H9 (cell line): ENCODE results near the gene YAF2. TPM values are rescaled to one million over a fixed set of nuclear protein-coding genes. Genes with fewer than 3 reads are reported as not detected.

Experiments
- DNase-seq: peaks from one replicate; pipeline ENCODE4 v3.0.0-alpha.2; 2017
- H2AFZ ChIP-seq: one replicate; pipeline ENCODE4 v1.6.1; 2013; ENCODE audit warnings: mild to moderate bottlenecking, low read length, control low read depth, moderate library complexity
- H2AK5ac ChIP-seq: 2 replicates; pipeline ENCODE4 v1.6.1; 2013; ENCODE audit warnings: low read length, control low read depth, mixed read lengths; ENCODE audit not compliant: insufficient read length
- H2BK120ac ChIP-seq: one replicate; pipeline ENCODE4 v1.6.1; 2013; ENCODE audit warnings: low read depth, mild to moderate bottlenecking, low read length, control low read depth, inconsistent platforms; ENCODE audit not compliant: poor library complexity, severe bottlenecking
- H2BK12ac ChIP-seq: 2 replicates; pipeline ENCODE4 v1.6.1; 2013; ENCODE audit warnings: low read length, control low read depth, mixed read lengths, low read depth; ENCODE audit not compliant: insufficient read length
- H2BK15ac ChIP-seq: 2 replicates; pipeline ENCODE4 v1.6.1; 2013; ENCODE audit warnings: low read depth, low read length, control low read depth
- H2BK20ac ChIP-seq: one replicate; pipeline ENCODE4 v1.6.1; 2013; ENCODE audit warnings: low read depth, mild to moderate bottlenecking, low read length, control low read depth, inconsistent platforms; ENCODE audit not compliant: poor library complexity, severe bottlenecking
- H2BK5ac ChIP-seq: 2 replicates; pipeline ENCODE4 v1.6.1; 2013; ENCODE audit warnings: low read length, control low read depth, mixed read lengths; ENCODE audit not compliant: insufficient read length
- H3K14ac ChIP-seq: 2 replicates; pipeline ENCODE4 v1.6.1; 2013; ENCODE audit warnings: low read length, control low read depth; ENCODE audit not compliant: insufficient read depth
- H3K18ac ChIP-seq: 2 replicates; pipeline ENCODE4 v1.6.1; 2013; ENCODE audit warnings: low read depth, mild to moderate bottlenecking, mixed read lengths, low read length, control low read depth; ENCODE audit not compliant: insufficient read length
- H3K23ac ChIP-seq: 2 replicates; pipeline ENCODE4 v1.6.1; 2013; ENCODE audit warnings: low read length, control low read depth, mixed read lengths, low read depth; ENCODE audit not compliant: insufficient read length
- H3K23me2 ChIP-seq: 2 replicates; pipeline ENCODE4 v1.6.1; 2013; ENCODE audit warnings: low read depth, mild to moderate bottlenecking, mixed read lengths, low read length, control low read depth; ENCODE audit not compliant: insufficient read length, poor library complexity, severe bottlenecking
- H3K27ac ChIP-seq: 2 replicates; pipeline ENCODE4 v1.5.1; 2013; ENCODE audit warnings: low read length, control low read depth, mixed read lengths, low read depth; ENCODE audit not compliant: insufficient read length
- H3K27me3 ChIP-seq: 2 replicates; pipeline ENCODE4 v1.6.1; 2013; ENCODE audit warnings: low read length, control low read depth, inconsistent platforms; ENCODE audit not compliant: insufficient read depth
- H3K4ac ChIP-seq: 2 replicates; pipeline ENCODE4 v1.6.1; 2013; ENCODE audit warnings: low read depth, mild to moderate bottlenecking, control low read depth, inconsistent platforms, low read length, moderate library complexity
- H3K4me1 ChIP-seq: 2 replicates; pipeline ENCODE4 v1.6.1; 2013; ENCODE audit warnings: low read length, control low read depth, inconsistent platforms; ENCODE audit not compliant: insufficient read depth
- H3K4me2 ChIP-seq: 2 replicates; pipeline ENCODE4 v1.6.1; 2013; ENCODE audit warnings: low read length, control low read depth, mixed read lengths; ENCODE audit not compliant: insufficient read length, insufficient read depth
- H3K56ac ChIP-seq: 2 replicates; pipeline ENCODE4 v1.6.1; 2013; ENCODE audit warnings: low read depth, mild to moderate bottlenecking, mixed read lengths, low read length, control low read depth; ENCODE audit not compliant: insufficient read length
- H3K79me1 ChIP-seq: 2 replicates; pipeline ENCODE4 v1.6.1; 2013; ENCODE audit warnings: low read depth, mild to moderate bottlenecking, moderate library complexity, low read length, control low read depth, inconsistent platforms; ENCODE audit not compliant: insufficient read depth, poor library complexity, severe bottlenecking
- H3K79me2 ChIP-seq: 2 replicates; pipeline ENCODE4 v1.6.1; 2013; ENCODE audit warnings: low read length, control low read depth, inconsistent platforms; ENCODE audit not compliant: insufficient read depth
- H3K9ac ChIP-seq: 2 replicates; pipeline ENCODE4 v1.6.1; 2013; ENCODE audit warnings: low read length, control low read depth, mixed read lengths; ENCODE audit not compliant: insufficient read length; ENCODE audit errors: extremely low read depth
- H3K9me3 ChIP-seq: one replicate; pipeline ENCODE4 v1.6.1; 2013; ENCODE audit warnings: low read depth, low read length, inconsistent platforms; ENCODE audit not compliant: control insufficient read depth
- H3T11ph ChIP-seq: one replicate; pipeline ENCODE4 v1.6.1; 2013; ENCODE audit warnings: mild to moderate bottlenecking, low read length, control low read depth, inconsistent platforms
- H4K20me1 ChIP-seq: one replicate; pipeline ENCODE4 v1.6.1; 2013; ENCODE audit not compliant: control insufficient read depth, insufficient read length, insufficient read depth
- H4K5ac ChIP-seq: 2 replicates; pipeline ENCODE4 v1.6.1; 2013; ENCODE audit warnings: low read depth, mild to moderate bottlenecking, mixed read lengths, low read length, control low read depth; ENCODE audit not compliant: insufficient read length
- H4K8ac ChIP-seq: replicated peaks from 2 replicates; pipeline ENCODE4 v1.6.1; 2013; ENCODE audit warnings: low read length, control low read depth, mixed read lengths, low read depth; ENCODE audit not compliant: insufficient read length
- H4K91ac ChIP-seq: 2 replicates; pipeline ENCODE4 v1.6.1; 2013; ENCODE audit warnings: low read depth, mild to moderate bottlenecking, moderate library complexity, mixed read lengths, low read length, control low read depth; ENCODE audit not compliant: insufficient read length
- H3K27ac Mint-ChIP-seq, 3 experiments: 2 replicates in 2 of 3; 3 replicates in 1 of 3; pipeline ENCODE4 v1.8.0; 2020 to 2021; ENCODE audit warnings: mixed read lengths in 3 of 3, mild to moderate bottlenecking in 1 of 3, moderate library complexity in 1 of 3
- H3K27me3 Mint-ChIP-seq: 2 replicates; pipeline ENCODE4 v1.8.0; 2021; ENCODE audit warnings: low read depth, mild to moderate bottlenecking, moderate library complexity, mixed read lengths
- H3K36me3 Mint-ChIP-seq, 3 experiments: 2 replicates in 2 of 3; 3 replicates in 1 of 3; pipeline ENCODE4 v1.8.0; 2020 to 2021; ENCODE audit warnings: low read depth in 3 of 3, mixed read lengths in 3 of 3; ENCODE audit not compliant: insufficient read depth in 1 of 3
- H3K4me1 Mint-ChIP-seq, 2 experiments: 2 replicates each; pipeline ENCODE4 v1.8.0; 2020; ENCODE audit warnings: mixed read lengths in 2 of 2
- H3K4me3 Mint-ChIP-seq, 2 experiments: 2 replicates in 1 of 2; 3 replicates in 1 of 2; pipeline ENCODE4 v1.8.0; 2020 to 2021; ENCODE audit warnings: mild to moderate bottlenecking in 2 of 2, mixed read lengths in 2 of 2, moderate library complexity in 1 of 2
- H3K9me3 Mint-ChIP-seq, 2 experiments: 2 replicates in 1 of 2; 3 replicates in 1 of 2; pipeline ENCODE4 v1.8.0; 2020; ENCODE audit warnings: mild to moderate bottlenecking in 2 of 2, mixed read lengths in 2 of 2, moderate library complexity in 1 of 2
- CTCF ChIP-seq: fragments of 200-600 bp; sonication (generic); conservative IDR thresholded peaks from 3 replicates; pipeline ENCODE4 v1.8.0; 2021; ENCODE audit warnings: antibody characterized with exemption, mild to moderate bottlenecking
- WGBS: extraction: QIAGEN DNeasy Blood & Tissue Kit; methylation state at CpG from one replicate; pipeline ENCODE4 v1.1.7; 2013; ENCODE audit warnings: missing lambda C conversion rate, low lambda C conversion rate, mixed read lengths; ENCODE audit not compliant: insufficient read length; ENCODE audit errors: extremely low coverage; 5-methylcytosine and 5-hydroxymethylcytosine counted together
- total RNA-seq: library from RNA; stranded (reverse); gene quantifications from 2 replicates; pipeline ENCODE4 v1.2.1, GENCODE V29; 2021

YAF2 gene
- total RNA-seq, 1 experiment from 2014 or later: 1.9 TPM

GRCh38 chr12:42273706-42274105, 35.7 kb upstream of the YAF2 start:
- Histone ChIP-seq H4K91ac (no peak overlapping the region), H3K18ac (no peak overlapping the region), H3K9me3 (no peaks in the 10 kb centered on the region), H3K27me3 (no peaks in the 10 kb centered on the region; the same call in 1 of the 2 replicates), H2BK15ac (no peak overlapping the region), H4K20me1 (no peaks in the 10 kb centered on the region), H3K4me2 (no peak overlapping the region), H3K4ac (no peak overlapping the region), H4K8ac (no peak overlapping the region), H2AFZ (no peak overlapping the region), H3K23me2 (no peaks in the 10 kb centered on the region), H3K9ac (no peak overlapping the region), H3T11ph (no peak overlapping the region), H4K5ac (no peak overlapping the region), H3K23ac (no peak overlapping the region), H3K27ac (no peak overlapping the region), H2BK5ac (no peak overlapping the region), H2AK5ac (no peak overlapping the region), H2BK120ac (no peak overlapping the region), H3K79me1 (no peaks in the 10 kb centered on the region), H2BK12ac (no peak overlapping the region), H3K14ac (no peak overlapping the region), H3K56ac (no peak overlapping the region), H3K4me1 (no peaks in the 10 kb centered on the region), H3K79me2 (no peaks in the 10 kb centered on the region), H2BK20ac (no peak overlapping the region)
- Mint-ChIP-seq H3K9me3 (peaks cover 0 to 2% of the 10 kb centered on the region in 2 experiments; a peak in 3 of 5 replicates), H3K4me3 (no peak overlapping the region), H3K4me1 (peaks cover 4 to 5% of the 10 kb centered on the region in 2 experiments), H3K27ac (no peak overlapping the region), H3K36me3 (no peaks in the 10 kb centered on the region), H3K27me3 (peaks cover 30% of the 10 kb centered on the region)
- no CpG with 5 or more reads among the region's 21 CpGs for WGBS
- no peak for DNase-seq
- no peak for TF ChIP-seq CTCF
